Measurements from ENCODE around the gene C6orf120.

C6orf120 gene

DNA sequence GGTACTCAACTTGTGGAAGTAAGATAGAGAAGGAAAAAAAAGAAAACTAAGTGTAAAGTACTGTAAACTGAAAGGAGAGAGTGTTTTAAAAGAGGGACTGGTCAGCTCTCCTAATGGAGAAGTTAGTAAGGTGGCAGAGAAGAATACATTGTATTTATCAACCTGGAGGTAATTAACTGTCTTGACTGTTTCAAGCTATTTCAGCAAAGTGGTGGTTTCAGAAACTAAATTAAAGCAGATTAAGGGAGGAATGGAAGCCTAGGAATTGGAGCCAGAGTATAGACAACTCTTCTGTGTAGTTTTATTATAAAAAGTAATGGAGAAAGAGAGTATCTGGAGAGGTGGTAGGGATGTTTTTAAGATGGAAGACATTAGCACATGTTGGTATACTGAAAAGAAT lies 25.0 kb downstream of the C6orf120 start:
- H3K27me3 ChIP-seq (ENCODE audit: control insufficient read depth, insufficient read depth, low read length), result no peaks in the 10 kb centered on the region
- no peak overlapping the region for H3K4me3 ChIP-seq (ENCODE audit: low read length)
- H3K4me1 ChIP-seq (ENCODE audit: control insufficient read depth, insufficient read depth, low read length), result peaks cover 16% of the 10 kb centered on the region
- no peak overlapping the region for H3K9ac ChIP-seq (ENCODE audit: low read depth, low read length)
- no peaks in the 10 kb centered on the region for H3K36me3 ChIP-seq (ENCODE audit: insufficient read depth, low read length)
- no peak overlapping the region for H3K4me2 ChIP-seq (ENCODE audit: low read length)
- no peaks in the 10 kb centered on the region for H3K9me3 ChIP-seq (replicated peaks; ENCODE audit: low read length)

GRCh38 chr6:169729961-169730360 lies 28.0 kb downstream of the C6orf120 start:
- Histone ChIP-seq H3K9me3 (replicated peaks; ENCODE audit: low read length) (no peaks in the 10 kb centered on the region), H3K4me2 (ENCODE audit: low read length) (no peak overlapping the region), H3K4me1 (ENCODE audit: control insufficient read depth, insufficient read depth, low read length) (peaks cover 5% of the 10 kb centered on the region), H3K27me3 (ENCODE audit: control insufficient read depth, insufficient read depth, low read length) (no peaks in the 10 kb centered on the region), H3K36me3 (ENCODE audit: insufficient read depth, low read length) (no peaks in the 10 kb centered on the region), H3K9ac (ENCODE audit: low read depth, low read length) (no peak overlapping the region), H3K4me3 (ENCODE audit: low read length) (no peak overlapping the region)

DNA sequence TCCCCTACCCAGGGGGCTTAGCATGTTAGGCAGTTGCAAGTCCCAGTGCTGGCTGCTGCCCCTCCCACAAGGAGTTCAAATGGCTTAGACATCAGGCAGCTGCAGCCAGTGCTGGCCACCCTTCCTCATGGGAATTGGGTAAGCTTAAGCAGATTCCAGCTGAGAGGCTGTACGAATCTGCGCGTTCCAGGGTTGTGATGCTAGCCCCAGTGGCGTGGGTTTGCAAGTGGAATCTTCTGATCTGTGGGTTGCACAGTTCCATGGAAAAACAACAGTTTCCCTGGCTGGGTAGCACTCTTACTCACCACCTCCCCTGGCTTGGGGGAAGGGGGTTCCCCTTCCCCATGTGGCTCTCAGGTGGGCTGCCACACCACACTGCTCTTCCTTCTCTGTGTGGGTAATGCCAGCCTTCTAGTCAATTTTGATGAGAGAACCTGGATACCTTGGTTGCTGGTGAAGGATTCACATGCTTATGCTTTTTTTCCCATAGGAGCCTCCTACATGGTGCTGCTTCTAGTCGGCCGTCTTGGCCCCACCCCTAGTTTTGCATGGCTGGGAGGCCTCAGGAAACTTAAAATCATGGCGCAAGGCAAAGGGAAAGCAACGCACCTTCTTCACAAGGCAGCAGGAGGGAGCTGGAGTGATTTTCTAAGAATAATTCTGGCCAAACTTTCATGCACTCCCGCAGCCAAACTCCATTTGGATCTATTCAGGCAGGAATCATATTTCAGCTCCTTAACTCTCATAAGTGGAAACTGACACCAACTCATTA lies 36.5 kb downstream of the C6orf120 start:
- H3K4me1 ChIP-seq (ENCODE audit: control insufficient read depth, insufficient read depth, low read length), result no peaks in the 10 kb centered on the region
- H3K27me3 ChIP-seq (ENCODE audit: control insufficient read depth, insufficient read depth, low read length), result peaks cover 21% of the 10 kb centered on the region
- no peaks in the 10 kb centered on the region for H3K9me3 ChIP-seq (replicated peaks; ENCODE audit: low read length)
- H3K9ac ChIP-seq (ENCODE audit: low read depth, low read length), result no peak overlapping the region
- H3K4me3 ChIP-seq (ENCODE audit: low read length), result no peak overlapping the region
- H3K4me2 ChIP-seq (ENCODE audit: low read length), result no peak overlapping the region
- H3K36me3 ChIP-seq (ENCODE audit: insufficient read depth, low read length), result no peaks in the 10 kb centered on the region

- Histone ChIP-seq H3K4me2 (ENCODE audit: low read length) (no peak overlapping the region), H3K4me3 (ENCODE audit: low read length) (no peak overlapping the region), H3K4me1 (ENCODE audit: control insufficient read depth, insufficient read depth, low read length) (no peaks in the 10 kb centered on the region), H3K36me3 (ENCODE audit: insufficient read depth, low read length) (no peaks in the 10 kb centered on the region), H3K27me3 (ENCODE audit: control insufficient read depth, insufficient read depth, low read length) (peaks cover 21% of the 10 kb centered on the region), H3K9ac (ENCODE audit: low read depth, low read length) (no peak overlapping the region), H3K9me3 (replicated peaks; ENCODE audit: low read length) (no peaks in the 10 kb centered on the region)
Observed at GRCh38 chr6:169738976-169739529, 37.1 kb downstream of the C6orf120 start.

GRCh38 chr6:169741344-169741743 lies 39.4 kb downstream of the C6orf120 start:
- Histone ChIP-seq H3K4me1 (ENCODE audit: control insufficient read depth, insufficient read depth, low read length) (no peaks in the 10 kb centered on the region), H3K36me3 (ENCODE audit: insufficient read depth, low read length) (no peaks in the 10 kb centered on the region), H3K4me2 (ENCODE audit: low read length) (no peak overlapping the region)

DNA sequence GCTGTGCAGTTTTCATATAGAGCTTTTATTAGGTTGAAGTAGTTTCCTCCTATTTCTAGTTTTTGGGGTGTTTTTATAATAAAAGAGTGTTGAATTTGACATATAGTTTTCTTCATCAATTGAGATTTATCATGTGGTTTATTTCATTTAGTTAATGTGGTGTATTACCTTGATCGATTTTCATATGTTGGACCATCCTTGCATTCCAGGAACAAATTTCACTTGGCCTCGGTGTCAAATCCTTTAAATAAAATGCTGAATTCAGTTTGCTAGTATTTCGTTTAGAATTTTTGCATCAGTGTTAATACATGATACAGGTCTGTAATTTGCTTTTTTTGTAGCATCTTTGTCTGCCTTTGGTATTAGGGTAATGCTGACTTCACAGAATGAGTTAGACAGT lies 43.5 kb downstream of the C6orf120 start:
- H3K9ac ChIP-seq (ENCODE audit: low read depth, low read length), result no peak overlapping the region
- H3K4me3 ChIP-seq (ENCODE audit: low read length), result no peak overlapping the region
- no peaks in the 10 kb centered on the region for H3K36me3 ChIP-seq (ENCODE audit: insufficient read depth, low read length)
- no peak overlapping the region for H3K4me2 ChIP-seq (ENCODE audit: low read length)
- no peaks in the 10 kb centered on the region for H3K27me3 ChIP-seq (ENCODE audit: control insufficient read depth, insufficient read depth, low read length)
- H3K9me3 ChIP-seq (replicated peaks; ENCODE audit: low read length), result no peaks in the 10 kb centered on the region
- H3K4me1 ChIP-seq (ENCODE audit: control insufficient read depth, insufficient read depth, low read length), result peaks cover 5% of the 10 kb centered on the region

More at GRCh38 chr6:169741344-169741743, 39.4 kb downstream of the C6orf120 start:
- Histone ChIP-seq H3K27me3 (ENCODE audit: control insufficient read depth, insufficient read depth, low read length) (peaks cover 14% of the 10 kb centered on the region), H3K4me3 (ENCODE audit: low read length) (no peak overlapping the region), H3K9ac (ENCODE audit: low read depth, low read length) (no peak overlapping the region), H3K9me3 (replicated peaks; ENCODE audit: low read length) (no peaks in the 10 kb centered on the region)

DNA sequence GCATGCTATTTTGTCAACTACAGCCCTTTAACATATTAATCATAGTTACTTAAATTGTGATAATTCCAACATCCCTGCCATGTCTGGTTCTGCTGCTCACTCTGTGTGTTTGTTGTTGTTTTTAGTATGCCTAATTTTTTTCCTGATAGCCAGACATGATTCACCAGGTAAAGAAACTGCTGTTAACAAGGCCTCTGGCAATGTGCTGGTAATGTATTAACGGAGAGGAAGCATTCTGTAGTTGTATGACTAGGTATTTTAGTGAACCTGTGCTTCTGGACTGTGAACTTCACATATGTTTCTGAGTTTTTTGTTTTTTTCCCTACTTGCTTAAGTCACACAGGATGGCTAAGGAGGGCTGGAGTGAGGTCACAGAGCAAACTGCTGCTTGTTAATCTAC lies 44.6 kb downstream of the C6orf120 start:
- H3K4me3 ChIP-seq (ENCODE audit: low read length), result no peak overlapping the region
- no peaks in the 10 kb centered on the region for H3K36me3 ChIP-seq (ENCODE audit: insufficient read depth, low read length)
- H3K4me2 ChIP-seq (ENCODE audit: low read length), result no peak overlapping the region
- no peak overlapping the region for H3K9ac ChIP-seq (ENCODE audit: low read depth, low read length)
- H3K27me3 ChIP-seq (ENCODE audit: control insufficient read depth, insufficient read depth, low read length), result no peaks in the 10 kb centered on the region
- no peaks in the 10 kb centered on the region for H3K9me3 ChIP-seq (replicated peaks; ENCODE audit: low read length)
- H3K4me1 ChIP-seq (ENCODE audit: control insufficient read depth, insufficient read depth, low read length), result peaks cover 6% of the 10 kb centered on the region

DNA sequence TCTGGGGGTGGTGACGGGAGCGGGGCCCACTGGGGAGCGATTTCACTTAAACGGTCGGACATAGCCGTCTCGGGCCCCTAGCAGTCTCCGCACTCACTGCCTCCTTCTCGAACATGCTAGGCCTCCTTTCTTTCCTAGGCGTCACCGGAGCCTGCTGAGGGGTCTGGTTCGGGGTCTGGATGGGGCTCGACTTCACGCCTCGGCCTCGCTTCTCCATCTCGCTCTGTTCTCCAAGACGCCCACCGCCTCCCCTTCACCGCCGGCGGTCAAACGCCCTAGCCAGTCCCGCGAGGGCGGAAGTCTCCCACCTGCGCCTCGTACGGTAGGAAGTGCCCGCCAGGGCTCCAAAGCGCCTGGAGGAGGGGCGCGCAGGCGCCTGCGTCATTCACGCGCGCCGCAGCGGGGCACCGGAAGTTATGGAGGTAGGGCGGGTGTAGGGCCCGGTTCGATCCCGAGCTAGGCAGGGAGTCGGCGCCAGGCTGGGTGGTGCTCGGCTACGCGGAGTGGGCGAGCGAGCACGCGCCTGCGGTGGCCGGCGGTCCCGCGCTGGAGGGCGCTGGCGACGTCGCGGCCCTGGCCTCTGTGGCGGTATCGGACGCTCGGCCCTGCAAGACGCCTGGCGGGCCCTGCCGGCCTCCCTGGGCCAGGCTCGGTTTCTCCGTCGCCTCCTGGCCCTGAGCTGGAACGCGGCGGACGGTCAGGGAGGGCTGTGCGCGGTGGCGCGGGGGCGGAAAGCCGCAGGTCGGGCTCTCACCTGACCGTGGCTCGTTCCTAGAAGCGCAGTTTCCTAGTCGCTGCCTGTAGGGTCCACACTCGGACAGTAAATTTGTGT lies 49.5 kb downstream of the C6orf120 start, which contains the start of the genes DYNLT2 and ERMARD:
Gene DYNLT2, minus strand, starts transcription at position 331 of the 832 bp plus-strand sequence. Its CDS starts 114 bp downstream, at position 217.
Gene ERMARD, plus strand, starts transcription at position 381 of the 832 bp plus-strand sequence. Its CDS starts 36 bp downstream, at position 417.
- H3K36me3 ChIP-seq (ENCODE audit: insufficient read depth, low read length), result peaks cover 1% of the 10 kb centered on the region
- H3K4me2 ChIP-seq (ENCODE audit: low read length), result peak within 1 kb of the TSS; percentile 93
- peaks cover 17% of the 10 kb centered on the region for H3K4me1 ChIP-seq (ENCODE audit: control insufficient read depth, insufficient read depth, low read length)
- peak within 1 kb of the TSS; percentile 98 for H3K4me3 ChIP-seq (ENCODE audit: low read length)
- H3K27me3 ChIP-seq (ENCODE audit: control insufficient read depth, insufficient read depth, low read length), result no peaks in the 10 kb centered on the region
- peak within 1 kb of the TSS; percentile 99 for H3K9ac ChIP-seq (ENCODE audit: low read depth, low read length)
- no peaks in the 10 kb centered on the region for H3K9me3 ChIP-seq (replicated peaks; ENCODE audit: low read length)

GRCh38 chr6:169752074-169752623 lies 50.2 kb downstream of the C6orf120 start:
- peak overlapping the region; percentile 99 for H3K9ac ChIP-seq (ENCODE audit: low read depth, low read length)
- no peaks in the 10 kb centered on the region for H3K27me3 ChIP-seq (ENCODE audit: control insufficient read depth, insufficient read depth, low read length)
- H3K4me3 ChIP-seq (ENCODE audit: low read length), result peak overlapping the region; percentile 98
- H3K4me1 ChIP-seq (ENCODE audit: control insufficient read depth, insufficient read depth, low read length), result peaks cover 17% of the 10 kb centered on the region
- H3K4me2 ChIP-seq (ENCODE audit: low read length), result peak overlapping the region; percentile 93
- no peaks in the 10 kb centered on the region for H3K9me3 ChIP-seq (replicated peaks; ENCODE audit: low read length)
- peaks cover 8% of the 10 kb centered on the region for H3K36me3 ChIP-seq (ENCODE audit: insufficient read depth, low read length)

Data from skeletal muscle satellite cell (primary cell).